ENCODE results near the gene STIM2. TPM values are rescaled to one million over a fixed set of nuclear protein-coding genes. Genes with fewer than 3 reads are reported as not detected.
"Not testable (repeated sequence)": the region's sequence is repeated elsewhere in the genome, so short reads cannot be mapped to it uniquely, and the experiment has no call there.

The STIM2 gene
- total and polyA plus RNA-seq, 2 donors (not counting 3 experiments of a cell fraction or from before 2014, with no cell fraction given) = 21.0 to 21.2 TPM

DNA sequence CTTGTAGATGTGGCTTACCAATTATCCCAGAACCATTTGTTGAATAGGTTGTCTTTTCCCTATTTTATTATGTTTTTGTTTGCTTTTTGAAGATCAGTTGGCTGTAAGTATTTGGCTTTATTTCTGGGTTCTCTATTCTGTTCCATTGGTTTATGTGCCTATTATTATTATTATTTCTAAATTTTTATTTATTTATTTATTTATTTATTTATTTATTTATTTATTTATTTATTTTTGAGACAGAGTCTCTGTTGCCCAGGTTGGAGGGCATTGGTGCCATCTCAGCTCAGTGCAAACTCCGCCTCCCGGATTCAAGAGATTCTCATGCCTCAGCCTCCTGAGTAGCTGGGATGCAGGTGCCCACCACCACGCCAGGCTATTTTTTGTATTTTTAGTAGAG is 174.5 kb downstream of the STIM2 start:
- dilution Hi-C loops (cut with MboI; ENCODE audit: extremely low pct_ligation_motif_present, low sequenced_read_pairs); H3K79me2 ChIP-seq (ENCODE audit: control insufficient read depth, insufficient read depth, low read length): not testable (repeated sequence)

GRCh38 chr4:27040356-27040755 is 179.7 kb downstream of the STIM2 start:
- H3K9me3 ChIP-seq (replicated peaks; ENCODE audit: control insufficient read depth, insufficient read depth, low read length) = no peaks in the 10 kb centered on the region
- FAIRE-seq (no peak), DNase-seq (ENCODE audit: low read depth, low spot score) (no peak)
- no peaks in the 10 kb centered on the region for H3K9me1 ChIP-seq (replicated peaks; ENCODE audit: control insufficient read depth, extremely low read depth, insufficient read depth, low read length)
- TF ChIP-seq GATA2 (IDR thresholded peaks at IDR 0.05; ENCODE audit: insufficient read depth, insufficient read length, low read depth, low read length) (no peak), MYC (IDR thresholded peaks at IDR 0.05; ENCODE audit: low read depth, low read length) (no peak), FOS (IDR thresholded peaks at IDR 0.05; ENCODE audit: borderline replicate concordance, insufficient read depth, low read length) (no peak), JUN (IDR thresholded peaks at IDR 0.05; ENCODE audit: borderline replicate concordance, insufficient read depth, insufficient read length, low read depth) (no peak), EZH2 (IDR thresholded peaks at IDR 0.05; ENCODE audit: borderline replicate concordance, low read depth, low read length, severe bottlenecking) (no peak), POLR2AphosphoS5 (IDR thresholded peaks at IDR 0.05; ENCODE audit: insufficient read depth, low read depth, low read length) (no peak), MAX (IDR thresholded peaks at IDR 0.05; ENCODE audit: insufficient read depth, insufficient read length) (no peak), POLR2A (IDR thresholded peaks at IDR 0.05; ENCODE audit: low read depth, low read length) (no peak)
- TF ChIP-seq, protein P1, sequence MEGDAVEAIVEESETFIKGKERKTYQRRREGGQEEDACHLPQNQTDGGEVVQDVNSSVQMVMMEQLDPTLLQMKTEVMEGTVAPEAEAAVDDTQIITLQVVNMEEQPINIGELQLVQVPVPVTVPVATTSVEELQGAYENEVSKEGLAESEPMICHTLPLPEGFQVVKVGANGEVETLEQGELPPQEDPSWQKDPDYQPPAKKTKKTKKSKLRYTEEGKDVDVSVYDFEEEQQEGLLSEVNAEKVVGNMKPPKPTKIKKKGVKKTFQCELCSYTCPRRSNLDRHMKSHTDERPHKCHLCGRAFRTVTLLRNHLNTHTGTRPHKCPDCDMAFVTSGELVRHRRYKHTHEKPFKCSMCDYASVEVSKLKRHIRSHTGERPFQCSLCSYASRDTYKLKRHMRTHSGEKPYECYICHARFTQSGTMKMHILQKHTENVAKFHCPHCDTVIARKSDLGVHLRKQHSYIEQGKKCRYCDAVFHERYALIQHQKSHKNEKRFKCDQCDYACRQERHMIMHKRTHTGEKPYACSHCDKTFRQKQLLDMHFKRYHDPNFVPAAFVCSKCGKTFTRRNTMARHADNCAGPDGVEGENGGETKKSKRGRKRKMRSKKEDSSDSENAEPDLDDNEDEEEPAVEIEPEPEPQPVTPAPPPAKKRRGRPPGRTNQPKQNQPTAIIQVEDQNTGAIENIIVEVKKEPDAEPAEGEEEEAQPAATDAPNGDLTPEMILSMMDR (IDR thresholded peaks at IDR 0.05; ENCODE audit: extremely low read depth in 1 of 2, insufficient read depth in 1 of 2, low read depth in 1 of 2, low read length in 2 of 2) = no peak
- no peak overlapping the region for H3K9ac ChIP-seq (replicated peaks; ENCODE audit: extremely low read depth, insufficient read depth, low read length)
- no TSS peak for BruUV-seq (replicated peaks)
- H3K27me3 ChIP-seq (ENCODE audit: control insufficient read depth in 2 of 2, insufficient read depth in 2 of 2, low read length in 2 of 2) = peaks cover 4 to 7% of the 10 kb centered on the region in 2 experiments
- H3K4me2 ChIP-seq (ENCODE audit: insufficient read depth, low read length) = no peak overlapping the region
- dilution Hi-C loops (cut with MboI; ENCODE audit: extremely low pct_ligation_motif_present, low sequenced_read_pairs) = no loop called here
- H4K20me1 ChIP-seq (replicated peaks; ENCODE audit: control insufficient read depth, extremely low read depth, insufficient read depth, low read length) = no peaks in the 10 kb centered on the region
- intact Hi-C loops (cut with micrococcal nuclease) = no loop called here
- H3K4me3 ChIP-seq (replicated peaks in 1 of 3; ENCODE audit: insufficient read depth in 1 of 3, low read depth in 1 of 3, low read length in 3 of 3) = no peak overlapping the region
- no peaks in the 10 kb centered on the region for H3K79me2 ChIP-seq (ENCODE audit: control insufficient read depth, insufficient read depth, low read length)
- POLR2A ChIA-PET = no interaction called here
- no peak overlapping the region for H2AFZ ChIP-seq (ENCODE audit: low read depth, low read length)
- no peaks in the 10 kb centered on the region for H3K36me3 ChIP-seq (ENCODE audit: control insufficient read depth in 2 of 2, extremely low read depth in 1 of 2, insufficient read depth in 2 of 2, low read length in 2 of 2)
- H3K27ac ChIP-seq (ENCODE audit: insufficient read depth, low read depth, low read length) = no peak overlapping the region
- CTCF ChIA-PET = no interaction called here
- H3K4me1 ChIP-seq (ENCODE audit: control insufficient read depth, extremely low read depth, insufficient read depth, low read length) = no peaks in the 10 kb centered on the region

More for the DNA sequence above, 174.5 kb downstream of the STIM2 start:
- H3K9me3 ChIP-seq (replicated peaks; ENCODE audit: control insufficient read depth, insufficient read depth, low read length); H3K36me3 ChIP-seq (ENCODE audit: control insufficient read depth in 2 of 2, extremely low read depth in 1 of 2, insufficient read depth in 2 of 2, low read length in 2 of 2); BruUV-seq (replicated peaks); H3K4me1 ChIP-seq (ENCODE audit: control insufficient read depth, extremely low read depth, insufficient read depth, low read length); H3K4me2 ChIP-seq (ENCODE audit: insufficient read depth, low read length); intact Hi-C loops (cut with micrococcal nuclease); CTCF ChIA-PET; H3K9ac ChIP-seq (replicated peaks; ENCODE audit: extremely low read depth, insufficient read depth, low read length); FAIRE-seq; H3K4me3 ChIP-seq (replicated peaks in 1 of 3; ENCODE audit: insufficient read depth in 1 of 3, low read depth in 1 of 3, low read length in 3 of 3); H4K20me1 ChIP-seq (replicated peaks; ENCODE audit: control insufficient read depth, extremely low read depth, insufficient read depth, low read length); H2AFZ ChIP-seq (ENCODE audit: low read depth, low read length); H3K27ac ChIP-seq (ENCODE audit: insufficient read depth, low read depth, low read length); H3K27me3 ChIP-seq (ENCODE audit: control insufficient read depth in 2 of 2, insufficient read depth in 2 of 2, low read length in 2 of 2); H3K9me1 ChIP-seq (replicated peaks; ENCODE audit: control insufficient read depth, extremely low read depth, insufficient read depth, low read length); DNase-seq (ENCODE audit: low read depth, low spot score); POLR2A ChIA-PET: not testable (repeated sequence)

All from endothelial cell of umbilical vein (primary cell).